HL-60 (cell line): ENCODE measurements around the gene ARNT2.

Experiments used
- DNase-seq, 2 experiments: peaks; one replicate each; pipeline ENCODE4 v3.0.0-alpha.2; 2010 to 2020; ENCODE audit warnings: low read depth in 1 of 2, low spot score in 1 of 2
- H3K27ac ChIP-seq: fragments of 250-450 bp; sonication (Bioruptor Pico); replicated peaks from 2 replicates; pipeline ENCODE4 v1.5.1; 2020; ENCODE audit warnings: mild to moderate bottlenecking, moderate library complexity
- H3K27me3 ChIP-seq: fragments of 250-450 bp; sonication (Bioruptor Pico); 2 replicates; pipeline ENCODE4 v1.5.1; 2021; ENCODE audit warnings: mild to moderate bottlenecking, moderate library complexity; ENCODE audit not compliant: insufficient read depth, poor library complexity, severe bottlenecking
- H3K4me3 ChIP-seq: replicated peaks from 2 replicates; pipeline ENCODE4 v1.5.1; 2011; ENCODE audit warnings: mild to moderate bottlenecking, control low read depth, low read length; ENCODE audit not compliant: insufficient read depth
- CTCF ChIP-seq: IDR thresholded peaks from one replicate; pipeline ENCODE4 v1.5.1; 2011; ENCODE audit warnings: low read length, control low read depth, inconsistent platforms; ENCODE audit not compliant: insufficient read depth
- GABPA ChIP-seq: IDR thresholded peaks from 2 replicates; pipeline ENCODE4 v1.6.1; 2012; ENCODE audit warnings: low read depth
- POLR2AphosphoS5 ChIP-seq: IDR thresholded peaks from 2 replicates; pipeline ENCODE4 v1.6.1; 2012; ENCODE audit warnings: low read depth
- REST ChIP-seq: IDR thresholded peaks from 2 replicates; pipeline ENCODE4 v1.6.1; 2012; ENCODE audit warnings: low read depth; ENCODE audit not compliant: insufficient replicate concordance
- SPI1 ChIP-seq: IDR thresholded peaks from 2 replicates; pipeline ENCODE4 v1.6.1; 2012; ENCODE audit warnings: low read depth, mild to moderate bottlenecking, borderline replicate concordance

Gene ARNT2

GRCh38 chr15:80536231-80536630 lies 132.0 kb downstream of the ARNT2 start:
- no peak overlapping the region for H3K27ac ChIP-seq
- H3K4me3 ChIP-seq: no peak overlapping the region
- DNase-seq: no peak
- H3K27me3 ChIP-seq: no peaks in the 10 kb centered on the region
- no peak for TF ChIP-seq CTCF
- no peak for TF ChIP-seq POLR2AphosphoS5
- no peak for TF ChIP-seq REST
- no peak for TF ChIP-seq SPI1
- no peak for TF ChIP-seq GABPA

- no peak overlapping the region for H3K27ac ChIP-seq
These were observed 132.5 kb downstream of the ARNT2 start for GRCh38 chr15:80536716-80537115.

GRCh38 chr15:80545078-80545477 lies 140.9 kb downstream of the ARNT2 start:
- Histone ChIP-seq H3K4me3 (no peak overlapping the region), H3K27me3 (peaks cover 7% of the 10 kb centered on the region), H3K27ac (no peak overlapping the region)
- DNase-seq: no peak
- TF ChIP-seq REST: no peak
- no peak for TF ChIP-seq POLR2AphosphoS5
- TF ChIP-seq SPI1: no peak
- no peak for TF ChIP-seq GABPA
- TF ChIP-seq CTCF: no peak

More at GRCh38 chr15:80536716-80537115, 132.5 kb downstream of the ARNT2 start:
- DNase-seq: no peak
- H3K27me3 ChIP-seq: no peaks in the 10 kb centered on the region
- no peak for TF ChIP-seq CTCF
- no peak for TF ChIP-seq SPI1
- TF ChIP-seq POLR2AphosphoS5: no peak
- TF ChIP-seq GABPA: no peak
- TF ChIP-seq REST: no peak
- H3K4me3 ChIP-seq: no peak overlapping the region
